ENCODE results near the gene TMEM63B. TPM values are rescaled to one million over a fixed set of nuclear protein-coding genes. Genes with fewer than 3 reads are reported as not detected.

TMEM63B gene
- total RNA-seq (2014; rRNA removed; shearing (Covaris generic)), result 24.9 and 36.2 TPM in 2 replicates

DNA sequence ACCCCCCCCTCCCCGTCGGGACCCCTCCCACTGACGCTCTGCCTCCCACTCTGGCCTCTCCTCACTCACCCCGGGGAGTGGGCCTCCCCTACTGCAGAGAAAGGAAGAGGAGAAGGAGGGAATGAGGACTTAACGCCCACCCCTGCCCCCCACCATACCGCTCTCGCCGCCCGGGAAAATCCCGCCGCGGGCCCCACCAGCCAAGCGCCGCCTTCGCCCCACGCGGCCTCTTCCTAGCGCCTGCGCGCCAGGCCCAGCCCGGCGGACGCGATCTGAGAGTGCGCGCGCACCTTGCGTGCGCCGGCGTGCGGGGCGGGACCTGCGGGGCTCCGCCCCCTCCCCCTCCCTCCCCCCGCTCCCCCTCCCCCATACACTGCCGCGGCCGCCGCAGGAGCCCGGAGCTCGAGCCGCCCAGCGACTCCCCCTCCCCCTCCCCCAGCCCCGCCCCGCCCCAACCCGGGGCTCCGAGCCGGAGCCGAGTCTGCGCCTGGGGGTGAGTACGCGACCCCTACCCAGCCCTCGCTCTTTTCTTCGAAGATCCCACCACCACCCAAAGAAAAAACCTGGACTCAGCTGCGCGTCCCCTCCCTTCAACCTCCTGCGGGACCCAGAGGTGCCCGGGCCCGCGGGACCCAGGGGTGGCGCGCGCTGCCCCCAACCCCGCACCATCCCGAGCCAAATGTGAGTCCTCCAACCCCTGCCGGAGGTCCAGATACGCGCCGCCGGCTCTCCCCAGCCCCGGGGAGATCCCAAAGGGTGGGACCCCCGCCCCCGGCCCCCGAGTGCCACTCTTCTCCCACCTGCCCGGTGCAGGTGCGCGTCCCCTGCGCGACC is at the start of gene TMEM63B, which contains the start of gene MRPL14:
TMEM63B (plus strand) TSS at position 369 of the 834 bp plus-strand sequence. CDS start 7,031 bp downstream, outside the sequence.
MRPL14 (minus strand) TSS at position 267 of the 834 bp plus-strand sequence. CDS start 10,841 bp downstream, outside the sequence.
- Histone ChIP-seq H3K36me3 (replicated peaks; ENCODE audit: control insufficient read depth, insufficient read depth, low read length) (no peaks in the 10 kb centered on the region), H3K4me3 (ENCODE audit: insufficient read depth, low read depth, low read length) (peak within 1 kb of the TSS; percentile 84), H3K27me3 (ENCODE audit: control insufficient read depth, insufficient read depth, low read length) (peaks cover 6% of the 10 kb centered on the region; the same call in 1 of the 2 replicates)
- DNase-seq, result peak; percentile 100

DNA sequence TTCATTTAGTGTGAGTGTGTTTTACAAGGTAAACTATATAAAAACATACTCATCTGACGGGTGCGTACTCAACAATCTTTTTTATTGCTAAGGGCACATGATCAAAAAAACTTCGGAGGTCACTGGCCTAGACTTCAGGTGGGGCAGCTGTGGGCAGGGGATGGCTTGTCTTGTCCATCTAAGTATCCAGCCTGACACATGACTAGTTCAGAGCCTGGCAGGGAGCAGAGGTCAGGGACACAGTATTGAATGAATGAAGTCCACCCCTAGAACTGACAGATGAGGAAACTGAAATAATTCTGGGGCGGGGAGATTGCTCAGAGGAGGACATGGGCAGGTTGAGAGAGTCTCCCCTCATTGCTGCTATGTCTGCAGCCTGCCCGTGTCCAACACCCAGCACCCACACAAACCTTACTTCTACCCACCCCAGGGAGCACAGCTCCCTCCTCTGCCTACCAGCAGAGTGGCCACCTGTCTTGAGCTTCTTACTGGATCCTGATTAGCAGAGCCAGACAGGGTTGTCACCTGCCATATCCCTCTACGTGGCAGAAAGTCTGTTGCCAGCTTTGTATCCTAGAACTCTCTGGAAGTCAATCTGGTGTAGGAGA is 49.0 kb upstream of the TMEM63B start:
- H3K4me3 ChIP-seq (ENCODE audit: insufficient read depth, low read depth, low read length), result no peak overlapping the region
- H3K27me3 ChIP-seq (ENCODE audit: control insufficient read depth, insufficient read depth, low read length), result peaks cover 6% of the 10 kb centered on the region
- no peaks in the 10 kb centered on the region for H3K36me3 ChIP-seq (replicated peaks; ENCODE audit: control insufficient read depth, insufficient read depth, low read length)
- no peak for DNase-seq

DNA sequence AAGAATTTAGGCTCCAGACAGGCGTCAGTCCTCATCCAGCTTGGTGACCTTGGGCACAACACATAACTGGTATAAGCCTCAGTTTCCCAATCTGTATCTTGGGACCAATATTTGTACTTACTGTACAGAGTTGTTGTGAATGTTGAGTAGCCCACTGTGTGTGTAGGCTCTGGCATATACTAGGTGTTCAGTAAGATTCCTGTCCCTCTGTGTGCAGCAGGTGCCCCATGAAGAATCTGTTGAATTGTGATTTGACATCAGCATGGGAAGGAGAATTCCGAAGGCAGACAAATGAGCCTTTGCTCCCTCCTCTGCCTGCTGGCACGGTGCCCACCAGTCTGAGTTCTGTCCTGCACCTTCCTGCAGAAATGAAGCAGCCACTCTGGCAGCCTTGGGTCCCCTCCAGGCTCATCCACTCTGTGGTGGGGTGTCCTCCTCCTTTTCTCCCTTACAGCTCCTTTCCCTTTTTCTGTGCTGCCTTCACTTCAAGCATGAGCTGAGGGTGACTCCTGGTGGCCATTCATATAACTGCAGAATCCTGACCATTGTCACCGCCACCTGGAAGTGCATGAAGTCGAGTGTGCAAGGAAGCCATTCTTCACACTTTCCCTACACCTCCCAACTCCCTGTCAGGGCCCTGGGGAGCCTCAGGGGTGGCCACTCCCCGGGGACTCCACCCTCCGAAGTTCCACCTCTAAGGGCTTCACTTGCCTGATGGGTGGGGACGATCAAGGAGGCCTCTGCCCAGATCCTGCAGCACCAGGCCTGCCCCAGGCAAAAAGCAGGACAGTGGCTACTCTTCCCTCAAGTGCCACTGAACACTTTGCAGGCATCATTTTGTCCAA is 48.3 kb upstream of the TMEM63B start:
- Histone ChIP-seq H3K27me3 (ENCODE audit: control insufficient read depth, insufficient read depth, low read length) (peaks cover 6% of the 10 kb centered on the region), H3K36me3 (replicated peaks; ENCODE audit: control insufficient read depth, insufficient read depth, low read length) (no peaks in the 10 kb centered on the region)
- peak; percentile 90 for DNase-seq

DNA sequence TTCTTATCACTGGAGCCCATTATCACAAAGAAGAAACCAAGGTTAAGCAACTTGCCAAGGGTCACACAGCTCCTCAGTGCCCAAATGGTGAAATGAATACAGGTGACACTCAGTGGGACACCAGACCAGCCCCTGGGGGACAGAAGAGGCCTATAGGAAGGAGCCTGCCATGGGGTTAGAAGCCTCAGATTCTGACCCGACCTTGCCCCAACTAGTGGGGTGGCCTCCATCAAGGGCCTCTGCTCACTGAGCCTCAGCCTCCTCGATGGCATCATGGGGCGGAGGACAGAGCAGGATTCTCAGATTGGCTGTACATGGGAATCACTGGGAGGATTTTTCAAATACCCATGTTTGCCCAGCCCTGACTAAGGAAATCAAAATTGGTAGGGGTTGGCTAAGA is 47.7 kb upstream of the TMEM63B start:
- H3K27me3 ChIP-seq (ENCODE audit: control insufficient read depth, insufficient read depth, low read length), result peaks cover 6% of the 10 kb centered on the region
- DNase-seq, result no peak
- H3K4me3 ChIP-seq (ENCODE audit: insufficient read depth, low read depth, low read length), result no peak overlapping the region
- H3K36me3 ChIP-seq (replicated peaks; ENCODE audit: control insufficient read depth, insufficient read depth, low read length), result no peaks in the 10 kb centered on the region

More for the DNA sequence above, 48.3 kb upstream of the TMEM63B start:
- no peak overlapping the region for H3K4me3 ChIP-seq (ENCODE audit: insufficient read depth, low read depth, low read length)

DNA sequence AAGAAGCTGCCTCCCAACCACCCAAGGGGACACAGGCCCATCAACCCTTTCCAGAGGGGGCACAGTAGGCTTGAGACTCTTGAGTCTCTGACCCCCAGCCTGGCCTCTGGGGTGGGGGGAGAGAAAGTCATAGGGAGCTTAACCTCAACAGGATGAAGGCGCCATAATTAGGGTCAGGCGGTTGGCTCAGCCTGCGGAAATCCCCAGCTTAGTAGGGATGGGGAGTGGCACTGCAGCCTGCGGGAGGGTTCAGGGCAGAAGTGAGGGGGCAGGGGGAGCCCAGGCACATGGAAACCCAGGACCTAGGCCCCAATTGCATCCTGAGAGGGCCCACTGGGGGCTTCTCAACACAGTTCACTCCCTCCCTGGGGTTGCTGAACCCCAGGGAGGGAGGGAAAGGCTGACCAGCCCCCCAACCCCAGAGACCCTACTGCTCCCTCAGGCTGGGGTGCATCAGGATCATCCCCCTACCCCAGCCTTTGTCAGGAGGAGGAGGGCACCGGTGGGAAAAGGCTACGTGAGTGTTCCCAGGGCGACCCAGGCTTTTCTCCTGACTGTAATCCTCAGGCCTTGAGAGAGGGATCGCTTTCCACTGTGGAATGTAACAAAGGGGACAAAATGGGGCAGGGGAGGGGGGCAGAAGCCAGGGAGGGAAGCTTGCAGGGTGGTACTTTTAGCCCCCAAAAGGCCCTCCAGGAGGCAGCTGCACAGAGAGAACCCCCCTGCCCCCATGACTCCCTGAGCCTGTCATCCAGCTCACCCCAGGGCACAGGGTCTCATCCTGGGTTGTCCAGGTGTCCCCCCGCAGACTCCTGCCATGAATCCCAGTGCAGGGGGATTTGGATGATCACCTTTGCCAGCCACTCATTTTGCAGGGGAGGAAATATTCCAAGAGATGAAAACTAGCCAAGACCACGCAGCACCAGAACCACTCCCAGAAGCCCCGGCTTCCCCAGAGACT is 46.5 kb upstream of the TMEM63B start:
- no peak overlapping the region for H3K4me3 ChIP-seq (ENCODE audit: insufficient read depth, low read depth, low read length)
- DNase-seq, result no peak
- H3K27me3 ChIP-seq (ENCODE audit: control insufficient read depth, insufficient read depth, low read length), result peaks cover 5% of the 10 kb centered on the region
- H3K36me3 ChIP-seq (replicated peaks; ENCODE audit: control insufficient read depth, insufficient read depth, low read length), result no peaks in the 10 kb centered on the region

DNA sequence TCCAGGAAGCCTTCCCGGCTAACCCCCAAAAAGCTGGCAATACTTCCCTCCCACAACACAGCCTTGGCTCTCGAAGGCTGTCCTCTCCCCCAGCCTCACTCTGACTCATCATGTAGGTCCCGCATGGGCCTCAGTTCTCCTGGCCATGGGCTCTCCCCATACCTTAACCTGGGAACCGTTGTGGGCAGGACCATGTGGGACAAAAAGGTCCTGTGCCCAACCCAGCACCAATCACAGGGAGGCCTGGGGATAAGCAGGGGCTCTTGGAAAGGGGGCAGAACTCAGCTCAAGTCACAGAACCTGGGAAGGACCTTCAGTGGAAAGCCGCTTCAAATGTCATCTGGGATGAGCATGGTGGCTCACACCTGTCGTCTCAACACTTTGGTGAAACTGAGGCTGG is 45.6 kb upstream of the TMEM63B start:
- H3K4me3 ChIP-seq (ENCODE audit: insufficient read depth, low read depth, low read length), result no peak overlapping the region
- no peak for DNase-seq
- H3K36me3 ChIP-seq (replicated peaks; ENCODE audit: control insufficient read depth, insufficient read depth, low read length), result no peaks in the 10 kb centered on the region
- peaks cover 2% of the 10 kb centered on the region; the same call in 1 of the 2 replicates for H3K27me3 ChIP-seq (ENCODE audit: control insufficient read depth, insufficient read depth, low read length)

DNA sequence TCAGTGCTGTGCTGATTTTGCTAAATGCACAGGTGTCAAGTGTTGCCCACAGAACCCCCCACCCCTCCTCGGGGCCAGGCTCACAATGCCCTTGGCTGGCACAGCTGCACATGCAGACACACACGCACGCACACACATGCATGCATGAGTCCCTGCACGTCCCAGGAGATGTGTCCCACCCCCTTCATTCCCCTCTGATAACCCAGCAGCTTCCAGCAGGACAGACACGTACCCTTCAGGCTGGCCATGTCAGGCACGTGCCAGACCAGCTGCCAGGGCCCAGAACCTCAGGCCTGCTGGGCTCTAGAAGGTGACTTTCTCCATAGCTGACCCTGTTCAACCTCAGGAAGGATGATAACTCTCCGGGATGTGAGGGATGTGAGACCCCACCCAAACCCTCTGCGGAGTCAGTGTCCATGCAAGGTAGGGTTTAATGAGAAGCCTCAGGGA is 44.5 kb upstream of the TMEM63B start:
- H3K36me3 ChIP-seq (replicated peaks; ENCODE audit: control insufficient read depth, insufficient read depth, low read length), result no peaks in the 10 kb centered on the region
- H3K4me3 ChIP-seq (ENCODE audit: insufficient read depth, low read depth, low read length), result no peak overlapping the region
- H3K27me3 ChIP-seq (ENCODE audit: control insufficient read depth, insufficient read depth, low read length), result no peaks in the 10 kb centered on the region
- DNase-seq, result no peak

DNA sequence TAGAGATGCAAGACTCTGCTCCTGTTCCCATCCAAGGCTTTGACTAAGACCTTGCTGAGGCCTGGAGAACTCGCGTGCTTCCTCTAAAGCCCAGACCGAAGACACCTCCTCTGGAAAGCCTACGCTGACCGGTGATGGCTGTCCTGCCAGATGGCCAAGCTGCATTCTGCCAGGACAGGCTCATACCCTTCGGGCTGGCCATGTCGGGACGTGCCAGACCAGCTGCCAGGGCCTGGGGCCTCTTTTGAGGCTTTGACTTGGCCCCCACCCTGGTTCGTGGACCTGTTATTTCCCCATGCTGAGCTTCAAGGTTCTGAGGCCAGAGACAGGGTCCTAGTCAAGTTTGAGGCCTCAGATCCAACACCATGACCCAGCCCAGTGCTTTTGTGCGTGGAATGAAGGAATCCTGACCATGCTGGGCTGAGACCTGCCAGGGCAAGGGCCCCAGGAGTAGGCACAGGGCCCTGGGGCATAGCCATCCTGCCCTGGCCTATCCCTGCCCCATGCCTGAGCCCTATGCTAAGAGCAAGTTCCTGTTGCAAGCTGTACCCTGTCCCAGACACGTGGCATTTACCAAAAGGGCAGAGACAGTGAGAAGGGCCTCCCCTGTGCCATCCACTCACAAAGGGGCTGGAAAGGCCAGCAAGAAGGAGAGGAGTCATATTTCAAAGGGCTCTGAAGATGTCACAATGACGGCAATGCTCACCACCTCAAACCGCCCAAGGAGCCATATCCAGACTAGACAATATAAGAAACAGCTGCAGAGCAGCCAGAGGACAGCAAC is 42.9 kb upstream of the TMEM63B start:
- no peaks in the 10 kb centered on the region for H3K27me3 ChIP-seq (ENCODE audit: control insufficient read depth, insufficient read depth, low read length)
- DNase-seq, result peak; percentile 64
- H3K36me3 ChIP-seq (replicated peaks; ENCODE audit: control insufficient read depth, insufficient read depth, low read length), result no peaks in the 10 kb centered on the region
- no peak overlapping the region for H3K4me3 ChIP-seq (ENCODE audit: insufficient read depth, low read depth, low read length)

DNA sequence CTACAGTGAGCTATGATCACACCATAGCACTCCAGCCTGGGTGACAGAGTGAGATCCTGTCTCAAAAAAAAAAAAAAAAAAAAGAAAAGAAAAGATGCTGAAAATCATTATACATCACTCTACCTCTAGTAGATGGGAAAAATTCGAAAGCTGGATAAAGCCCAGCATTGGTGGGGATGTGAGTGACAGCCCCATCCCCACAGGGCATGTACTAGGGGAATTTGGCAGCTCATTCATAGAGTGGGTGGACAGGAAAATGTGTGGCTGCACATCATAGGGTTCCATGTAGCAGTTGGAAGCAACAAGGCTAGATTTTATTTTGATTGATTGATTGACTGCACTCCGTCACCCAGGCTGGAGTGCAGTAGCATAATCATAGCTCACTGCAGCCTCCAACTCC is 42.1 kb upstream of the TMEM63B start:
- H3K4me3 ChIP-seq (ENCODE audit: insufficient read depth, low read depth, low read length), result no peak overlapping the region
- H3K27me3 ChIP-seq (ENCODE audit: control insufficient read depth, insufficient read depth, low read length), result no peaks in the 10 kb centered on the region
- no peaks in the 10 kb centered on the region; the same call in 1 of the 2 replicates for H3K36me3 ChIP-seq (replicated peaks; ENCODE audit: control insufficient read depth, insufficient read depth, low read length)
- DNase-seq, result no peak

DNA sequence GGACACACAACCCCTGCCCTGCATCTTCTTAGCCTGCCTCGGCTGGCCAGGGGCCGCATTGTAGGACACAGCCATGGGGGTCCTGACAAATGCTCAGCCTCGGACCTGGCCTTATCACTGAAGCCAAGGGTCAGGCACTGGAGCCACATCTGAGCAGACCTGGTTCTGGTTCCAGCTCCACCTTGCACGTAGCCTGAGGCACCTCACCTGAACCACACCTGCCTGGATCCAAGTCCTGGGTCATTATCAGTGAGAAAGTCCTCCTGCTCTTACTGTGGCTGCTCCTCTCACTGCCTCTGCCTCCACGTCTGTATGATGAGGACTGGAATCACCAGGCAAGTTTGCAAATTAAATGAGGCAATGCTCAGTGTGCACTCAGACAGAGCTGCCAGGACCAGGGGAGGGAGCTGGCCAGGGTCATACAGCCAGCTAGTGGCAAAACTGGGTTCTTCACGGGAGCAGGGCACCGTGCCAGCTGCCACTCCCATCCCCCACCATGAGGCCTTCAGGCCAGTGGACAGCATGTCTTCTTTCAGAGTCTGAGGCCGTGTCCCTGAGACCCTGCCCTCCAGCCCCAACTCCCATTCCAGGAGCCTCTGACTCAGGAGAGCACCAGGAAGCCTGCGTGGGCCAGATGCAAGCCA is 40.3 kb upstream of the TMEM63B start:
- H3K27me3 ChIP-seq (ENCODE audit: control insufficient read depth, insufficient read depth, low read length), result no peaks in the 10 kb centered on the region
- no peaks in the 10 kb centered on the region; the same call in 1 of the 2 replicates for H3K36me3 ChIP-seq (replicated peaks; ENCODE audit: control insufficient read depth, insufficient read depth, low read length)
- H3K4me3 ChIP-seq (ENCODE audit: insufficient read depth, low read depth, low read length), result no peak overlapping the region
- DNase-seq, result no peak

DNA sequence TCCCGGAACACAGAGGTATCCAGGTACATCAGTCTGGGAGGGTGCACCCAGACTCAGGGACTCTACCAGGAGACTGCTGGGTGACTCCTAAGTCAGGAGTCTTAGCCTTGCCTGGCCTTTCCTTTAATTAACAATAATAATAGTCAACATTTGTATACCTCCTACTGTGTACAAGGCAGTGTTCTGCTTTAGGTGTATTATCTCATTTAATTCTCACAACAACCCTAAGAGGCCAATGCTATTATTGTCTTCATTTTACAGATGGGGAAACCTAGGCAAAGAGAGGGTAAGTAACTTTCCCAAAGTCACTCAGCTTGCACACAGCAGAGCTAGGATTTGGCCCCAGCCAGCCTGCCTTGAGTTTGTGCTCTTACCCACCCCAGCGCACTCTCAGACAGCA is 39.7 kb upstream of the TMEM63B start:
- H3K36me3 ChIP-seq (replicated peaks; ENCODE audit: control insufficient read depth, insufficient read depth, low read length), result no peaks in the 10 kb centered on the region; the same call in 1 of the 2 replicates
- H3K27me3 ChIP-seq (ENCODE audit: control insufficient read depth, insufficient read depth, low read length), result no peaks in the 10 kb centered on the region
- DNase-seq, result no peak
- H3K4me3 ChIP-seq (ENCODE audit: insufficient read depth, low read depth, low read length), result no peak overlapping the region

DNA sequence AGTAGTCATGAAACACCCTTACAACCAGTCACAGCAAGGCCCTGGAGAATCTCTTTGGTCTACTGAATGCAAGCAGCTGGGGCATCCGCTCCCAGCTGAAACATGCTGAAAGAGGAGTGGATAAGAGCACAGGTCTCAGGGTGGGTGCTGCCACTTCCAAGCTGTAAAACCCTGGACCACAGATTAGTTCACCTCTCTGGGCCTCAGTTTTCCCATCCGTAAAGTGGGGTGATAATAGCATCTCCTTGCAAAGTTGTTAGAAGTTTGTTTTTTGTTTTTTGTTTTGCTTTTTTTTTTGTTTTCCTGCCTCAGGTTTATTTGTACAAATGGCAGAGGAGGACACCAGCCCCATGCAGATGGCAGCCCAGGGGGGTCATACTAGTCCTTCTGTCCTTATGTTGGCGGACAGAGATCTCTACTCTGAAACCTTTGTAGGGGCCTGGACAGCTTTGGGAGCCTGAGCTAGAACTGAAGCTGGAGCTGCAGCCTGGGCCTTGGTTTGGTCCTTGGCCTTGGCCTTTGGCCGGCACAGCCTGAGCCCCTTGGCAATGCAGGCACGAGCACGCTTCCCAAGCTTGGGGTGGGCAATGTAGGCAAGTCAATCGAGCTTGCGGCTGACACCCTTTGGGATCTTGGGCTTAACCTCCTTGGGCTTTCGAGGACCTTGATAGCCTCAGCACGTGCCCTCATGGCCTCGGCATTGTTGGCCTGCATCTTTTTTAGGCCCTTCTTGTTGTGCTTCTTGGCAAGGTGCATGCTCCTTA is 38.3 kb upstream of the TMEM63B start:
- no peak overlapping the region for H3K4me3 ChIP-seq (ENCODE audit: insufficient read depth, low read depth, low read length)
- no peaks in the 10 kb centered on the region for H3K27me3 ChIP-seq (ENCODE audit: control insufficient read depth, insufficient read depth, low read length)
- no peak for DNase-seq
- peaks cover under 1% of the 10 kb centered on the region for H3K36me3 ChIP-seq (replicated peaks; ENCODE audit: control insufficient read depth, insufficient read depth, low read length)
